Hematopoietic multipotent progenitor cell treated with erythropoietin and hydrocortisone succinate and interleukin-3 and kit ligand, for 8 days (in vitro differentiated cells): ENCODE data around the gene HMGB1.
"Not testable (repeated sequence)": the region's sequence is repeated elsewhere in the genome, so short reads cannot be mapped to it uniquely, and the experiment has no call there.

ENCODE experiments used
- DNase-seq: peaks from one replicate; pipeline ENCODE4 v3.0.0-alpha.2; 2015

Gene HMGB1

DNA sequence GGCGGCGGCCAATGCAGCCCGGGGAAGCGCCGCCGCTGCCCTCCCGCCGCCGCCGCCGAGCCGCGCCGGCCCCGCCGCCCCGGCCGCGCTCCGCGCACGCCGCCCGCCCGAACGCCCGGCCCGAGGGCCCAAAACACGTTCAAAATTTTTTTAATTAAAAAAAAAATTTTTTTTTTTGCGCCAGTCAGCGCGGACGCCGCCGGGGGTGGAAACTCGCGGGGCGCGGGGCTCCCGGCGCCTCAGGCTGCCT, 468 bp downstream of the HMGB1 start:
- no peak for DNase-seq

GRCh38 chr13:30464496-30465342, 1.0 kb downstream of the HMGB1 start:
- peak; percentile 62 for DNase-seq

DNA sequence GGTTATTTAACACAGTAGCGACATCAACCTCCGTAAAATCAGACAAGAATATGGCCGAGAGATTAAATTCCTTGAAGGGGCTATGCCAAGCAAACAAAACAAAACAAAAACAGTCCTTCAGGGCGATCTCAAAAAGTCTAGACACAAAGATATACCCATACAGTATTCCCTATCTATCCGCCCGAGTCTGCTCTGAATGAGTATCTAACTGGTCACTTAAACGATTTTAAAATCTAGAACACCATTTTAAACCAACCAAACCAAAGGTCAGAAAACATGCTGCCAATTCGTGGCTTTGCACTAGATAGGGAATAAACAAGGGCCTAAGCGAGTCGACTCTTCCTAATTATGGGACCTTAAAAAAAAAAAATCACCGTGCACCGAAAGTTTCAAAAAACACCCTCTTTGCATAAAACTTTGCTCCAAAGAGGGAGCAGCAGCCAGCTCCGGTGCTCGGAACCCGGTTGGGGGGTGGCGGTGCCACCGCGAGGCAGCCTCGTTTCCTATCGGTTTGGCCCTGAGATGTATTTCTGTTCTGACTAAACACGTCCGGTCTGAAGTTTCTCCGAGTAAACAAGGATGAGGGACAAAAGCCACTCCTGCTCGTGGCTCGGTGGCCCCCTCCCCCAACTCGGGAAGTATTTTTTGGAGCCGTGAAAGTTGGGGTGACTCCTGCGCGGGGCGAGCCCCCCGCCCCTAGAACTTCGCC, 1.8 kb downstream of the HMGB1 start:
- DNase-seq, result peak; percentile 66

DNA sequence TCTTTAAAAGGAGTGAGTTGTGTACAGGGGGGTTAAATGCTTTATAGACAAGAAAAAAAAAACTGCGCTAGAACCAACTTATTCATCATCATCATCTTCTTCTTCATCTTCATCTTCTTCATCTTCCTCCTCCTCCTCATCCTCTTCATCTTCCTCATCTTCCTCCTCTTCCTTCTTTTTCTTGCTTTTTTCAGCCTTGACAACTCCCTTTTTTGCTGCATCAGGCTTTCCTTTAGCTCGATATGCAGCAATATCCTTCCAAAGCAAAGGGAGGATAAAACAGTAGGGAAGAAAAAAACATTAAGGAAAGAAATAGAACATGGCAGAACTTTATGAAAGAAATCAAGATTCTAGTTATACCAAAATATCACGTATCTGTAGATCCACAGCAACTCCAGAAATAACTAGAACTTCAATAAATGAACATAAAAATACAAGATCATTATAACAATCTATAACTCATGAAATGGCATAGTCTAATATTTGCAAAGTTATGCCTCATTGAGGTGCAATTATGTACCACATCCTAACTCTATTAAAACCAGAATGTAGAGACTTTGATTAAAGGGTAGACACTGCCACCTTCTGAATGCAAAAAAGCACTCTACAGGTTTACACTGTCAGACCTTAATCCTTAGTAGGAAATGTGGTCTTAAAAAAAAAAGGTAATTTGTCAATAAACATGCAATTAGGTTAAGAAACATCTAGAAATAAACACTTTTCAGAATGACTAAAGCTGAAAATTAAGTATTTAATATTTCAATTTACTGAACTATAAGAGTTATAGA, 4.3 kb downstream of the HMGB1 start:
- DNase-seq, result peak; percentile 48

- peak; percentile 27 for DNase-seq
Measured at GRCh38 chr13:30457306-30457891, 8.3 kb downstream of the HMGB1 start.

GRCh38 chr13:30456290-30456689, 9.4 kb downstream of the HMGB1 start:
- DNase-seq, result no peak

- no peak for DNase-seq
Measured at GRCh38 chr13:30454991-30455390, 10.7 kb downstream of the HMGB1 start.

DNA sequence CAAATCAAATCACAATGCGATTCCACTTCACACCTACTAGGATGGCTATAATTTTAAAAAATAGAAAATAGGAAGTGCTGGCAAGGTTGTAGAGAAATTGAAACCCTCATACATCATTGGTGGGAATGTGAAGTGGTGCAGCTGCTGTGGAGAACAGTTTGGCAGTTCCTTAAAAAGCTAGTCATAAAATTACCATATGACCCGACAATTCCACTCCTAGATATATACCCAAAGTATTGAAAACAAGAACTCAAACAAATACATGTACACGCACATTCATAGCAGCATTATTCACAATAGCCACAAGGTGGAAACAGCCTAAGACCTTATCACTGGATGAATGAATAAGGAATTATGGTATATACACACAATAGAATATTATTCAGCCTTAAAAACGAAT, 12.0 kb downstream of the HMGB1 start:
- DNase-seq, result peak; percentile 74

GRCh38 chr13:30451476-30451875, 14.3 kb downstream of the HMGB1 start:
- not testable (repeated sequence) for DNase-seq

DNA sequence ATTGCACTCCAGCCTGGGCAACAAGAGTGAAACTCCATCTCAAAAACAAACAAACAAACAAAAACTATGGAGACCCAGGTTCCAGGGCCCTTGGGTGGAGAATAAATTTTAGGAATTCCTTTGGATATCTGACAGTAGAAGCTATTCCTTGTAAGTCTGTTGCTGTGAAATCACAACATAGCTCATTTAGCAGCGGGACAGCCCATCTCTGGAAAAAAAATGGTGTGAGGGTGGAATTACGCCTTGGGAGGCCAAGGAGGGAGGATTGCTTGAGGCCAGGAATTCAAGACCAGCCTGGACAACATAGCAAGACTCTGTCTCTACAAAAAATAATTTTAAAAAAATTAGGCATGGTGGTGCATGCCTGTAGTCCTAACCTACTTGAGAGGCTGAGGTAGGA, 15.7 kb downstream of the HMGB1 start:
- DNase-seq, result no peak

- DNase-seq, result no peak
Measured at GRCh38 chr13:30448441-30448840, 17.3 kb downstream of the HMGB1 start.

DNA sequence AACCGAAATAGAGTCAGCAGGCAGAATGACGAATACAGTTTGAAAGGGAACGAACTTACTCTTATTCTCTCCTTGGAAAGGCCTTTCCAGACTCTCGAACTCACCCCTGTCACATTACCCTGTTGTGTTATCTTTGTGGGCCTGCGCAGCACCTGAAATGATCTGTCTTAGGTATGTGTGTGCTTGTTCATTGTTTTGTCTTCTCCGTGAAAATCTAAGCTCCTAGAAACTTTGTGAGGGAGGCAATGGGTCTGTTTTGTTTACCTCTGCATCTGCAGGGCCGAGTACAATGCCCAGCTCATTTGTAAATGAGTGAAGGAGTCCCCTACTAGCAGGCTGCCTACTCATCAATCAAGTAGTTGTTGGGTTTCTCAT, 19.6 kb downstream of the HMGB1 start:
- no peak for DNase-seq

- DNase-seq, result no peak
Measured at GRCh38 chr13:30443957-30444404, 21.8 kb downstream of the HMGB1 start.

DNA sequence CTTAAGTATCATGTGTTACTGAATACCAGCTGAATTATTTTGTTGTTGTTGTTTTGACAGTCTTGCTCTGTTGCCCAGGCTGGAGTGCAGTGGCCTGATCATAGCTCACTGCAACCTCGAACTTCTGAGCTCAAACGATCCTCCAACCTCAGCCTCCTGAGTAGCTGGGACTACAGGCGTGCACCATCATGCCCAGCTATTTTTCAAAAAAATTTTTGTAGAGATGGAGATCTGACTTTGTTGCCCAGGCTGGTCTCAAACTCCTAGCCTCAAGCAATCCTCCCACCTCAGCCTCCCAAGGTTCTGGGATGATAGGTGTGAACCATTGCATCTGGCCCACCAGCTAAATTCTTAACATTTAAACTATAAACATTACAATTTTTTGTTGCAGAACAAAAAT, 22.2 kb downstream of the HMGB1 start:
- DNase-seq, result not testable (repeated sequence)

GRCh38 chr13:30442926-30443325, 22.8 kb downstream of the HMGB1 start:
- no peak for DNase-seq

- DNase-seq, result peak; percentile 55
Measured at GRCh38 chr13:30440910-30441703, 24.6 kb downstream of the HMGB1 start.

DNA sequence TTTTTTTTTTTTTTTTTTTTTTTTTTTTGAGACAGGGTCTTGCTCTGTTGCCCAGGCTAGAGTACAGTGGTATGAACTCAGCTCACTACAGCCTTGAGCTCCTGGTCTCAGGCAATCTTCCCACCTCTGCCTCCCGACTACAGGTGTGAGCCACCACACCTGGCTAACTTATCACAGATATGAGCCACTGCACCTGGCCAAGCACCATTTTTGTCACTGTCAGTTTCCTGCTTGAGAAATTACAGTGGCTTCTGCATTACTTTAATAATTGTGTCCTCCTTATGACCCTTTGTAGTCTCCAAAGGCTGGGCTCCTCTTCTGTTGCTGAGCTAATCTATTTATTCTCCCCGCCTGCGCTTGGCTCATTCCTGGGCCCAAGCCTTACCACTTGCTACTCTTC, 27.4 kb downstream of the HMGB1 start:
- no peak for DNase-seq

- no peak for DNase-seq
Measured at GRCh38 chr13:30437177-30437576, 28.6 kb downstream of the HMGB1 start.

DNA sequence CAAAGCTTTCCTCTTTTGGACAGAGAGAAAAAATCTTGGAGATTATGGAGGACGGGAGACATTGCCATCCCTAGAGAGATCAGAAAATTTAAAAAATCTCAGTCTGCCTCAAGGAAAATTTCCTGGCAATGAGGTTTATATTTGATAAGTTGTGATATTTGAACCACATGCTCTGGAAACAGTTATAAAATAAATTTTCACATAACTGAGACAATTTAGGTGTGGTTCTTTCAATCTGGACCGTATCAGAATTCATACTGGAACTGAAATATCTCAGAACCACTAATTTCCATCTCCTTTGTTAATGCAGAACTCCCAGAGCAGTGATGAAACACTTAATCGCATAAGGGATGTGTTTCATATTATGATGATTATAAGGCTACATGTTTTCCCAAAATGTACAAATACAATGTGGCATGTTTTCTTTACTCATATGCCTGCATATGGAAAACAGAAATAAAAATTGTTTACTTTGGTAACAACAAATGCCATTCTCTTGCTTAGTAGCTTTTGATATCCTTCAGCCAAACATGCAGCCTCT, 29.8 kb downstream of the HMGB1 start:
- DNase-seq, result no peak

GRCh38 chr13:30431269-30431940, 34.3 kb downstream of the HMGB1 start:
- no peak for DNase-seq
